Activated CD4-positive, alpha-beta memory T cell treated with anti-CD3 and anti-CD28 coated beads for 36 hours (primary cell): ENCODE results near the gene SEMA4G. TPM values are rescaled to one million over a fixed set of nuclear protein-coding genes. Genes with fewer than 3 reads are reported as not detected.

ENCODE experiments used
- microRNA-seq: library from miRNA; unstranded; fragments of <30 nt; microRNA quantifications from one replicate; pipeline ENCODE4 v1.2.0, GENCODE V29; 2022; ENCODE audit warnings: borderline number of aligned reads, borderline microRNAs expressed, borderline replicate concordance
- total RNA-seq, 2 experiments: library from RNA; stranded (reverse); gene quantifications; one replicate each; pipeline ENCODE4 v1.2.3, GENCODE V29; 2021

Gene SEMA4G
- total RNA-seq, 2 experiments from 2014 or later = 0.58 to 0.74 TPM

Small RNA genes within 50 kb of the gene (microRNA-seq; reads per million reads assigned to microRNA genes)
- not detected for gene MIR608

Other genes with a start within 250 kb of the SEMA4G start
- not detected for gene PAX2, start 223.9 kb upstream of the SEMA4G start, total RNA-seq
- 10 to 100 TPM; 33.9 to 35.9 TPM for gene SLF2, start 56.5 kb upstream of the SEMA4G start, total RNA-seq
- gene MRPL43, start 18.0 kb downstream of the SEMA4G start, total RNA-seq = 10 to 100 TPM; 47.0 to 50.1 TPM
- 10 to 100 TPM; 12.8 to 14.0 TPM for gene TWNK, start 18.0 kb downstream of the SEMA4G start, total RNA-seq
- 10 to 100 TPM; 12.0 to 12.5 TPM for gene LZTS2, start 30.3 kb downstream of the SEMA4G start, total RNA-seq
- under 1 TPM; 0.31 to 0.93 TPM for gene PDZD7, start 61.6 kb downstream of the SEMA4G start, total RNA-seq
- 10 to 100 TPM; 40.4 to 41.9 TPM for gene SFXN3, start 61.7 kb downstream of the SEMA4G start, total RNA-seq
- 1 to 10 TPM in 1 of 2 experiments, under 1 TPM in 1; 0.58 to 1.3 TPM for gene KAZALD1, start 92.5 kb downstream of the SEMA4G start, total RNA-seq
- not detected for gene TLX1, start 161.8 kb downstream of the SEMA4G start, total RNA-seq